ENCODE data around the gene ERC2. TPM values are rescaled to one million over a fixed set of nuclear protein-coding genes. Genes with fewer than 3 reads are reported as not detected.

Gene ERC2
- total RNA-seq, 1 donor from 2014 or later = 33.5 TPM

GRCh38 chr3:55481744-55482495 is 986.3 kb downstream of the ERC2 start:
- DNase-seq (ENCODE audit: low spot score) = no peak

GRCh38 chr3:55480911-55481743 is 987.1 kb downstream of the ERC2 start:
- peak; percentile 24 for DNase-seq (ENCODE audit: low spot score)

DNA sequence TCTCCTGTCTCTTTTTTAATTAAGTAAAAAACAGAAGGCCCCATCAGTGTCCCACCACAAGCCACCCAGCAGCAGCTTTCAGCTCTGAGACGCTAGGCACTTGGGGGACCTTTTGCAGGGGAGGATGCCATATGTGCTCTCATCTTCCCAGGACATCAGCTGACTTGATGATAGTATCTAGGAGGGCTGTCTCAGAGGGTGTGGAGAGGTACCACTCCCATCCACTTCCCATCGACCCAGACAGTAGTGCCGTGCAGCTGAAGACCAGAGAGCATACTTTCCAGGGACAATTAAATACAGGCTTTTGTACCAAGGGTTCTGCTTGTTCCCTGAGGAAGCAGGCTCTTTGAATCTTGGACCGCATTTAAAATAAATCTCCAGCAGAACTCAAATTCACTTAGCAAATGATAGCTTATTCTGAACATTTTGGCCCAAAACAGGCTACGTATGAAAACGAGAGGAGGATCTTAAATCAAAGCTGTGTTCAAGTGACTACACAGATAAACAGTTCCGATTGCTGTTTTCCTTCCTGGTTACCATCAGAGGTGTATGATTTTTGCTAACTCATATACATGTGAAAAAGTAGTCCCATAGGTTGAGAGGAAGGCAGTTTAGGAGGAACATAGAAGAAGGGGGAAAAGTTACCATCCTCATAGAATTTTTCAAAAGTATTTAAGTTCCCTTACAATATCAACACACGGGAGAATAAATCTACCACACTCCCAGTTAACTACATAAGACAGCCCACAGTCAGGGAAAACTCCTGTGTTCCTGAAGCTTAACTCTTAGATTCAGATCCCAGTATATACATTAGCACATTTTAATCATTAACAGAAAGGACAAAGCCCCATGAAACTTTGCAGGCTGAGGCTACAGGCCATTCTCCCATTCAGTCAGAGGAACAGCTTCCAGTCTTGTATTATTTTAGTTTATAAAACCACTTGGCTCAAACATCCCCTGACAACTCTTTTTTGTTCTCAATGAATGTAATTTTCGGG is 990.7 kb downstream of the ERC2 start:
- no peak for DNase-seq (ENCODE audit: low spot score)

- DNase-seq (ENCODE audit: low spot score) = no peak
These were observed 991.8 kb downstream of the ERC2 start for GRCh38 chr3:55476515-55476914.

GRCh38 chr3:55474213-55474632 is 994.0 kb downstream of the ERC2 start:
- DNase-seq (ENCODE audit: low spot score) = no peak

DNA sequence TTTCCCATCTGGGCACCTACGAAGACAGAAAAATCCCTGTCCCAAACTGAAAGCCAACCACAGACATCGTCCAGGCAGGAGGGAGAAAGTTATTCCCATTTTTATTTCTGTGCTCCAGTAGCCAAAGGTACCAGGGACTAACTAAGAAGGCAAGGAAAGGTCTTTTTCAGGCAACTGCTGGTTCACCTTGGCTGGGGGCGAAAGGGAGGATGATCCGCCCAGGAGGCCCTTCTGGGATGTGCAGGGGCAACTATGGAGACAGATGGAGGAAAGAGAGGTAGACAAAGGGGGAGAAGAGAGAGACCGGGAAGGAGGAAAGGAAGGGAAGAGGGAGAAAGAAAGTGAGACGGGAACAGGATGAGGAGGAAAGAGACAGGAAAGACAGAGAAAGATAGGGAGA is 994.5 kb downstream of the ERC2 start:
- DNase-seq (ENCODE audit: low spot score) = no peak

GRCh38 chr3:55471522-55472280 is 996.6 kb downstream of the ERC2 start:
- no peak for DNase-seq (ENCODE audit: low spot score)

GRCh38 chr3:55471084-55471483 is 997.2 kb downstream of the ERC2 start:
- DNase-seq (ENCODE audit: low spot score) = no peak

DNA sequence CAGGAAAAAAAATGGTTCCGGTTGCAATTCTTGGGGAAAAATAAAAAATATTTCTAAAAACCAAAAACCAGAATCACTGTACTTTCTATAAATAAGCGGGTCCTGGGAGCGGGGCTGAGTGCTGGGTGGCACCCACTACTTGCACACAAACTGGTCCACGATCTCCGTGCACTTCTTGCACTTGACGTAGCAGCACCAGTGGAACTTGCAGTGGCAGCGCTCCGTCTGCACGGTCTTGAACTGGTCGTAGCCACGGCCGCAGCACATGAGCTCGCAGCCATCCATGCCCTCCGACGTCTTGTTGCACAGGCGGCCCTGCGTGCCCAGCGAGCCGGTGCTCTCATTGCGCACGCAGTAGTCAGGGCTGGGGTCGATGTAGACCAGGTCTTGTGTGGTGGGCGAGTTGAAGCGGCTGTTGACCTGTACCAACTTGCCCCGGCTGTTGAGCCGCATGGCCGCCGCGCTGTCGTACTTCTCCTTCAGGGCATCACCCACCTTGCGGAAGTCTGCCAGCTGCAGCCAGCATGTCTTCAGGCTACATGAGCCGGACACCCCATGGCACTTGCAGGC is 998.2 kb downstream of the ERC2 start:
- no peak for DNase-seq (ENCODE audit: low spot score)

GRCh38 chr3:55468251-55468650 is 1000.0 kb downstream of the ERC2 start:
- no peak for DNase-seq (ENCODE audit: low spot score)

DNA sequence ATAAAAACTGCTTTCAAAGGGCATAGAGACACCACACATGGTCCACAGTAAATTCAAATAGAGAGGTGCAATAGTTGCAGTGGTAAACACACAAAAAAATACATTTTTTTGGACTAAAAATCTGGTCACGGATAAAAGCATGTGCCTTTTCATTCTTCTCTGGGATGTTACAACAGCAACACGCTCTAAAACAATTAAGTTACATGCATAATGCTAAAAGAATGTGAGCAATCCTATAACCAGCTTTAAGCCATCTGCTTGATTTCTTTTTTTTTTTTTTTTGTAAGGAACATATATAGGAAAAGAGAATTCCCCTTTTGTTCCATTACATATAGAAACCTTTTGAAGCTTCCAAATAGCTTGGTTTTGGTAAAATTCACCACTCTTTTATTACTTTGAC is 1001.2 kb downstream of the ERC2 start:
- DNase-seq (ENCODE audit: low spot score) = no peak

- no peak for DNase-seq (ENCODE audit: low spot score)
These were observed 1001.7 kb downstream of the ERC2 start for GRCh38 chr3:55466526-55466925.

- DNase-seq (ENCODE audit: low spot score) = no peak
These were observed 1006.4 kb downstream of the ERC2 start for GRCh38 chr3:55461896-55462295.

GRCh38 chr3:55459838-55460237 is 1008.4 kb downstream of the ERC2 start:
- DNase-seq (ENCODE audit: low spot score) = no peak

Other genes starting within 250 kb of the ERC2 start
- gene CCDC66, start 88.7 kb upstream of the ERC2 start, total RNA-seq (ENCODE audit: insufficient read depth, low replicate concordance) = 38.8 TPM
- 188 TPM for gene TASOR, start 214.8 kb upstream of the ERC2 start, total RNA-seq (ENCODE audit: insufficient read depth, low replicate concordance)